ENCODE results near the gene PTPRD.

PTPRD gene

DNA sequence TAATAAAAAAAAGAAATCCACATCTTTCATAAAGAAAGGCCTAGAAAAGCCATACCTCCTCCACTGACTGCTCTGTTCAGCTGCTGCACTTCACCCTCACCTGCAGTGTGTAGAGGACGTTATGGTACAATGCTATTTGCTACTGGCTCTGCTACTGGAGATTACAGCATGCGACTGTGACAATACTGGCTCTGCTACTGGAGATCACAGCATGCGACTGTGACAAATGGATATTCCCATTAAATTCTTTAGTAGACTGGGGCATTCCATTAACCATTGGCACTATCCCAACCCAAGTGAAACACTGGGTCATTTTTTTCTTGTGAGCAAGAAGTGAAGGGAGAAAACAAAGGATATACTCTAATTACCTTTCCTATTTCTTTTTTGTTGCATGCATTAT is 1749.7 kb downstream of the PTPRD start:
- no peak for DNase-seq (ENCODE audit: low read depth)

DNA sequence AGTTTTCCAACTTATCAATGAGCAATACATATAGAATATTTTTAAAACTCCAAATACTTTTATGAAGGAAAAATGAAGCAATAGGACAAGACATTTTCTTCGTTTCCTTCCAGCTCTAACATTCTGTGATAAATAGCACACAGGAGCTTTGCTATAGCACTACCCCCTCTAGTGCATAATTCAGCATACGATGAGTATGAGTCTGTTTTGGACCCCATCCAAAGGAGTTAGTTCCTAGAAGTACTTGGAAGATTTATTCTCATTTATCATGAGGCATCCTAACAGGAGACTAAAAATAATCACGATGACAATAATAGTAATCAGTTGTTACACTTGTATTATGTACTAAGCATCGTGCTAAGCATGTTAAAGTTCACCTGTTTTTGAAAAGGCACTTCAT is 1751.9 kb downstream of the PTPRD start:
- DNase-seq (ENCODE audit: low read depth) = no peak

DNA sequence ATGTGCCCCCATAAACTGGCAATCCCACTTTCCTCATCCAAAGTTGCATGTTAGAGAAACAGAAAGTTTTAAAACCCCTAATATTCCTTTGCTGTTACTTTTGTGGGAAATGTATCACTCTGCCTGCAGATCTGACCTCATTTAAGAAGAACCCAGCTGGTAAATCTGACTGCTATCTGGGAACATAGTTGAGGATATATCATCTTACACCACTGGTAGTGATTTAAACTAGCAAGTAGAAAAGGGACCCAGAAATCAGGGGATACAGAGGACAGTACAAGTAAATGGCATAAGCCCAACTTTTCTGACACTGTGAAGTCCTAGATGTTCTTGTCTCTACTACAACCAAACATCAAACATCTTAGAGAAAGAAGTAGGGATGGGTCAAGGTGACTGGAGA is 1752.7 kb downstream of the PTPRD start:
- DNase-seq (ENCODE audit: low read depth) = no peak

DNA sequence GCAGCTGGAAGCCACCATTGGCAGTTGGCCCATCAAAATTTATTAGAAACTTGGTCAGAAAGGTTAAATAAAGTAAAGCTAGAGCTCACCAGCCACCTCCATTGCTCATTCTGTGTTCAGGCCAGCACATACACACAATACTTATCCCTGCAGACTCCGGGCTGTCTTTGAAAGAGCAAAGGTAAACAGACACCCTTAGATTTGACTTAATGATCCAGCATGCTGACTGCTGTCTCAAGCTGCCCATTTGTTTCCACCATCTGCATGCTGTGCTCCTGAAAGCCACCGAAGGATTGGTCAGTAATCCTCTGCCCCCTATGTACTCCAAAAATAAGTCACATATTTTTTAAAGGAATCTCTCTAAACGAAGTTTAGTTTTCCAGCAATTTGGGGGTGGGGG is 1753.4 kb downstream of the PTPRD start:
- DNase-seq (ENCODE audit: low read depth) = no peak

DNA sequence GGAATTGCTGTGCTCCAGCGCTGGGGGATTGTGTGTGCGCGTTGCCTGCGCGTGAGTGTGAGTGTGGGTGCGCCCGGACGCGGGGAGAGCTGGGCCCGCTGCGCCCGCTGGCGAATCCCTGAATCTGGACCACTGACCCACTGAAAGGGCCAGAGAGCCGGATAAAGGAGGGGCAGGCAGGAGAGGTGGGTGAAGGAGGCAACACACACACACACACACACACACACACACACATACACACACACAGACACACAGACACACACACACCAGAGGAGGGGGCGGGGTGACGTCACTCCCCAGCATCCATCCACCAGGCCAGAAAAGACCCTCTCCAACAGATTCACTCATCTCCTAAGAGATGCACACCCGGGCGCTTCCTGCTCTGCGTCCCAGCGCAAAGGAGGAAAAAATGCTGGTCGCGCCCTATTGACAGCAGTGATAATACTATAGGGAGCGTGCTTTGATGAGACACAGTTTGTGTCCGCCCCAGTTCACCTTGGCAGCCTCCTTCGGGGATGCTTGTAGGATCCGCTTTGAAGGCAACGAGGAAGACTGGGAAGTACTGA is 1754.1 kb downstream of the PTPRD start:
- no peak for DNase-seq (ENCODE audit: low read depth)

DNA sequence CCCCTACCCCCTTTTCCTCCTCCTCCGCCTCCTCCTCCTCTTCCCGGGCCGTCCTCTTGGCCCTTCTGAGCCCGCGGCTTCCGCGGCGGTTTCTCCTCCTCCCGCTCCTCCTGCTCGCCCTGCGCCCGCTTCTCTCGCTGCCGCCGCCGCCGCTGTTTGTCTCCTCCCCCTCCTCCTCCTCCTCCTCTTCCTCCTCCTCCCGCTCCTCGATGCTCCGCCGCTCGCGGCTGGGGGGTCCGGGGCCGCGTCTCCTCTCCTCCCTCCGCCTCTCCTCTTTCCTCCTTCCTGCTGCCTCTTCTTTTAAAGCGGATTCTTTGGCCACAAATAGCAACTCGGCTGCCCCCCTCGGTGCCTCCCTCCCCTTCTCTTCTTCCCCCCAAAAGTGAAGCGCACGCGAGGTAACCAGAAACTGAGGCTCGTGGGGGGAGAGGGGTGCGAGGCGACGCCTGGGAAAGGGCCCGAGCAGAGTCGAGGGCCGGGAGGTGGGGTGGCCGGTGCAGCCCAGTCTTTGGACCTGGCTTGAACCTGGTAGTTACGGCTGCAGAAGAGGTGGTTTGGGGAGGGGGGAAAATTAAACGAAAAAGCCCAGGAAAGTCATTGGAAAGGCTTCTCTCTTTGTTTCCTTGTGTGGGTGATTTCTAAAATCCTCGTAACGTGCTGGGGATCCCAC is 1754.7 kb downstream of the PTPRD start:
- no peak for DNase-seq (ENCODE audit: low read depth)

- DNase-seq (ENCODE audit: low read depth) = no peak
Measured at GRCh38 chr9:8857068-8857925, 1755.5 kb downstream of the PTPRD start.

DNA sequence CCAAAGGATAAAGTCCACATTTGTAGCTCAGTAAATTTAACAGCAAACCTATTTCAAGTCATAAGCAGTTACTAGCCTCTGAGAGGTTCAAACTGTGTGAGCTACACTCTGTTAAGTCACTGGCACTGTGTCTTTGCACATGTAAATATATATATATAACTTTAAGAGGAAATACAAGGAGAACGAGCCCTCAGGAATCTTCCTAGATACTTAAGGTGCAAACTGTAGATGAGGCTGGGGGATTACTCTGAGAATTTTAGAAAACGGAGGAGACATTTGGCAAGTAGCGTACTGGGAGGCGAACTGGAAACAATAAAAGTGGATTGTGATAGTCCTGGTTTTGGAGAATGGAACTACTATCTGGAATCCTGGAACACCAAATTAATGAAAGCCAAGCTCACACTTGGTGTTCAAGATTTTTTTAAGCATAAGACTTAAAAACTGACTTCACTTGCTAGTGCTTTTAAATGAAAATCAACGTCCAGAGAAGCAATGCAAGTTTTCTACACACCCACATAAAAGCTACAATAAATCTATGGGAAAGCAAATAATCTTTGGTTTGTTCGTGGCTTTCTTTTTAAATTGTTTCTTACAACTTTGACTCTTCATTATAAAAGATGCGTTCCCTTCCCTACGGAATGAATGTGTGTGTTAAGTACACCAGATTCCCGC is 1756.3 kb downstream of the PTPRD start:
- DNase-seq (ENCODE audit: low read depth) = no peak

DNA sequence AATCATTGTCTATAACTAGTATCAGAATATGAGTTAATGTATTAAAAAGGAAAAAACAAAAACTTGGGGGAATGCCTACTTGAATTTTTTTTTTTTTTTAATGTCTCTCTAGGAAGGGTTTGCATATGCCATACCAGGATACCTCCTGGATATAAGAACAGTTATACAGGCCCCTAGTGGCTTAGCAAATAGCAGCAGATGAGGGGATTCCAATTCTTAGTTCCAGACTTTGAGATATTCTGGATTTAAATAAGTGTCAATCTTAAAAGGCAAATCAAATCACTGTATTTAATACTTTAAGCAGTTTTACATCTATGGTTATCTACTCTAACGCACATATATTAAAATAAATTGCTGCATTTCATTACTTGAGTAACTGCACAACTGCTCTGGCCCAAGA is 1757.8 kb downstream of the PTPRD start:
- no peak for DNase-seq (ENCODE audit: low read depth)

- DNase-seq (ENCODE audit: low read depth) = no peak
Measured at GRCh38 chr9:8852301-8852864, 1760.4 kb downstream of the PTPRD start.

GRCh38 chr9:8850914-8851313 is 1761.9 kb downstream of the PTPRD start:
- DNase-seq (ENCODE audit: low read depth) = no peak

DNA sequence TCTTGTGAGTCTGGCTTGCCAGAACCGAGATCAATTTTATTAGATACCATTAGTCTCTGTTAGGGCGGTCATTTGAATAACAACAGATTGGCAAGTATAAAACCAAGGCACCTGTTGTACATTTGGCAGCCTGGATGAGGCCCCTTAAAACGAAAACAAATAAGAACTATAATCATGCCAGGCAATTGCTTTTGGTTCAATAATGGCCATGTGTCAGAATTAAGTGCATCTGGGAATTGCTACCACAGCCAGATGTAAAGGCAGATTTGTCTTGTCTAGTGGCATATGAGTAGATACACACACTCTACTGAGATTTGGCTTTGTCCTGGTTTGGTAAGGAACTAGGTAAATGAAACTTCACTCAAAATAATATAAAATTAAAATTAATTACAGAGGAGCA is 1767.0 kb downstream of the PTPRD start:
- no peak for DNase-seq (ENCODE audit: low read depth)

DNA sequence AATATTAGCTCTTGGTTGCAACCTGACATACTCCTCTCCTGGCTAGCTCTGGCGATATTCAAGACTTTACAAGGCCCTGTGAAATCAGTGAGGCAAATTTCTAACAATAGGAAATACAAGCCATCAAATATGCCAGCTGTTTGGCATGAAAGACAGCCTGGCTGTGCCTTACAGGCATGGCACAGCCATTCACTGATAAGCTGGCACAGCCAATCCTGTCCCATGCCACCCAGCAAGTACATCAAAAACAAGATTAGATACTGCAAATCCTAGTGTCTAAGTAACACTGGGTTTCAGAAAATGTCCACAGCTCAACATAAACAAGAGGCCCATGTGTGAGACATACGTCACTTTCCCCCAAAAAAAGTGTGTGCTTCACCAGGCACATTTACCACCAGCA is 1767.4 kb downstream of the PTPRD start:
- DNase-seq (ENCODE audit: low read depth) = no peak

- DNase-seq (ENCODE audit: low read depth) = no peak
Measured at GRCh38 chr9:8844549-8844948, 1768.3 kb downstream of the PTPRD start.

DNA sequence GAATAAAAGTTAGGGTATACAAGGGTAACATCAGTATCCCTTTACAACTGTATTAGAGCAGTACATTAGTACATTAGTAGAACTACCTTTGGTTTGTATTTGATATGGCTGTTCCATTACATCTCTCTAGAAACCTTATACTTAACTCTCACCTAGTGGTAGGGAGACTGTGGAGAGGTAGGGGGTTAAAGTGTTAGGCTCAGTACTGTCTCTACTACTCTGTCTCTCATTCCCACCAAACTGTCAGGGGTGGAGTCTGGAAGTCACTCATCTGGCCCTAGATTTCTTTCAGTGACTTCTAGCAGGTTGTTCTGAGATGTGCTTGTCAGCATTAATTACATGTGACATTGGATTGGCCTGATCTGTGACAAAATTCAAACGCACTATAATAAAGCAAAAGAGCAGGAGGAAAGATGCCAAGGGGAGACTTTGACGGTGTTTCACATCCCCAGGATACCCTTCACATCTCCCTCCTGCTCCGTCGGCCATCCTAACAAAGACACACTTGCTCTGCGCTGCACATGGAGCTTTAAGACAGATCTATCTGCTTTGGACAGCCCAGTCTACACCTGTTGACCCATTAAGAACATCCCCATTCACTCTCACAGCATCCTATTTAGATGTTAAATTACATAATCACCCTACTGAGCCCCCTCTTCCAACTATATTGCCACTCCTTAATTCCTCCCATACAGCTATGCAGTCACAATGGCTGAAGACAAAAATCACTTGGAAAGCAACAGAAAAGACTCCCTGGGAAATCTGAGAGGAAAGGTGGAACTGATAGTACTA is 1770.2 kb downstream of the PTPRD start:
- DNase-seq (ENCODE audit: low read depth) = no peak

- DNase-seq (ENCODE audit: low read depth) = no peak
Measured at GRCh38 chr9:8838136-8838535, 1774.7 kb downstream of the PTPRD start.

DNA sequence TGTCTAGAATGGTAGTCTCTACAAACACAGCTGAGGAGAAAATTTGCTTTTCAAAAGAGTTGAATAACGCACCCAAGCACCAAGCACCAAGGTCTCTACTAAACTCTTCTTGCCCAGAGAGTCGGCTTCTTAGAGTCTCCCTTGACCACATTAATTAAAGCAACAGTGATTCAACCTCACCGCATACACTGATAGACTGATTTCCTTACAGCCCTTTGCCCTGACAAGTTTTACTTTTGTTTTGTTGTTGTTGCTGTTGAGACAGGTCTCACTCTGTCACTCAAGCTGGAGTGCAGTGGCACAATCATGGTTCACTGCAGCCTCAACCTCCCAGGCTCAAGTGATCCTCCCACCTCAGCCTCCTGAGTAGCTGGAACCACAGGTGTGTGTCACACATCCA is 1777.5 kb downstream of the PTPRD start:
- no peak for DNase-seq (ENCODE audit: low read depth)

DNA sequence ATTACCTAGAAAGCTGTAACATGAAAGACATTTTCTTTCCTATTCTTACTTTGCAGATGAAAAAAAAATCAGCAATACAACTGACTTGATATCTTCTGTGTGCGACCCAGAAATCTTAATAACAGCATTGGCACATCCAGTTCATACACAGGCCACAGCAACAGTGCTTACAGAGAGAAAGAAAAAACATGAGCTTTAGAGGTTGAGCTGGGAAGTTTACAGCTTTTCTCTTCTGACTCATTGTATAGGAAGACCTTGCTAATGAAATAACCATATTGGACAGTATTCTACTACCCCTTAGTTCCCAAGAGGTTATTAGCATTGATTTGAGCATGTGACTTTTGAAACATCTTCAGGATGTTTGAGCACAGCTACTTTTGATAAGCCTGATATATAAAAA is 1779.8 kb downstream of the PTPRD start:
- DNase-seq (ENCODE audit: low read depth) = no peak

DNA sequence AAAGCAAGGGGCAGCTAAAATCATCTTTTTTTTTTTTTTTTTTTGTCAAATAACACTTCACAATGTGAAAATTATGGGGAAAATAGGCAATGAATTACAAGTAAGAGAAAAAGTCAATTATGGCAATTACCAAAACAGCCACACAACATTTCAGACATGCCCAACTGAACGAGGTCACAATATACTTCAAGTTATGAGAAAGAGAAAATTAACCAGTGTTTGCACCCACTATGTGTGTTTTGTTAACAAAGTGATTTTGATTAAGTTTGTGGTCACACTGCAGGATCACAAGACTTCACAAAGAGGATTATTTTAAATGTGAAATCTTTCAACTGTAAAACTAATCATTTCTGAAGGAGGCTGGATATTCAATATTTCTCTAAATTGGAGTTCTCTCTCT is 1780.4 kb downstream of the PTPRD start:
- no peak for DNase-seq (ENCODE audit: low read depth)

DNA sequence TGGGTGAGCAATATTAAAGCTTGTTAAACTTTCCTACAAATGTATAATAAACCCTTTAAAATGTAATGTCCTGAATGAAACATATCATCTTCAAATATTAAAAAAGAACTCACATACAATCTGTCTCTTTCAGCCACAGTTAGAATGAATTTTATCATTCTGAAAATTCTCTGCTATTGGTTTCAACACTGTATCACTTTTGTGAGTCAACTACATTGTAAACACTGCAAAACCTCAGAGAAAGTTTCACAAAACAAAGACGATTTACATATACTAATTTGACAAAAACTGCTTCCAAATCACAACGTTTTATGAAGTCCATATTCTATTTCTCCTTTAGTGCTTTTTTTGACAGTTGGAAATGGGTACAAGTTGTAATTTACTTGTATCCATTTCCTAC is 1781.2 kb downstream of the PTPRD start:
- DNase-seq (ENCODE audit: low read depth) = no peak

DNA sequence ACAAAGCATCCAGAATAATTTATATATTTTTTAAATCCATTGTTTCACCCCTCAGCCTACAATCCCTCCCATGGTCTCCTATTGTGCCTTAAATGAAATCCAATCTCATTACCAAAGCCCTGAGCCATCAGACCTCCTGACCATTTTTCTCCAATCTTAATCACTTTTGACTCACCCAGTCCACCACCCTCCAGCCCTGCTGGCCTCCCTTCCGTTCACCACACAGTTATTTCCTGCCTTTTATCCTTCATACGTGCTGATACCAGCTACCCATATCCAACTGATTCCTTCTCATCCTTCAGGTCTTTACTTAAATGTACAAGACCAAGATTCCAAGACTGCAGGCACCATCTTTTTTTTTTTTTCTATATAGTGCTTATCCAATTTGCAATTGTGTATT is 1786.5 kb downstream of the PTPRD start:
- DNase-seq (ENCODE audit: low read depth) = no peak
